ENCODE results near the gene CEP20.
"Not testable (repeated sequence)": the region's sequence is repeated elsewhere in the genome, so short reads cannot be mapped to it uniquely, and the experiment has no call there.

- TF ChIP-seq SPI1, POLR2A, TAF1, POLR2AphosphoS5, POU2F2 (IDR thresholded peaks at IDR 0.05; ENCODE audit: low read depth, low read length): not testable (repeated sequence)
Observed at GRCh38 chr16:15850555-15850954, 37.8 kb downstream of the CEP20 start.

Measured in GM12891 (cell line).